Measurements from ENCODE around the gene CALD1.

Gene CALD1

DNA sequence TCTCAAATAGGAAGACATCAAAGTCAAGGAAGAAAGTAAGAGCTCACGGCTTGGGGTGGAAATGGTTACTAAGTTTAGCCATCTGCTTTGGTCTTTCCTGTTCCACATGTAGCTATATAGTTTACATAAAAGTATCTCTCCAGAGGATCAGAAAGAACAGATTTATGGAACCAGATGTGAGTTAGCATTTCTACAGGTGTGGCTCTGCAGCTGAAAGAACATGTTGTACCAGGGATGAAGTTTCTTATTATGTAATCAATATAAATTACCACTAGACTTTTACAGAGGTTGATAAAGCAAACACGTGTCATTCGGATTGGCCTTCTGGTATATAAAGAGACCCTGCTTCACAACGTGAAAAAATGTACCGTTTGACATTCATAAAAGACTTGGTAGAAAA lies 19.9 kb downstream of the CALD1 start:
- H3K9ac ChIP-seq: no peak overlapping the region
- peaks cover 72% of the 10 kb centered on the region for H3K36me3 ChIP-seq
- peaks cover 41% of the 10 kb centered on the region for H3K4me1 ChIP-seq
- H3K9me3 ChIP-seq: peaks cover 53% of the 10 kb centered on the region
- H3K27me3 ChIP-seq: no peaks in the 10 kb centered on the region
- H3K27ac ChIP-seq: no peak overlapping the region
- no peak for TF ChIP-seq Cebpa-rat (IDR thresholded peaks at IDR 0.05)
- H3K4me2 ChIP-seq: peak overlapping the region; percentile 27
- no peak overlapping the region for H3K4me3 ChIP-seq
- 0 out of 2 replicates have a peak, but pooled peaks cover 14% of the 10 kb centered on the region for H4K20me1 ChIP-seq

DNA sequence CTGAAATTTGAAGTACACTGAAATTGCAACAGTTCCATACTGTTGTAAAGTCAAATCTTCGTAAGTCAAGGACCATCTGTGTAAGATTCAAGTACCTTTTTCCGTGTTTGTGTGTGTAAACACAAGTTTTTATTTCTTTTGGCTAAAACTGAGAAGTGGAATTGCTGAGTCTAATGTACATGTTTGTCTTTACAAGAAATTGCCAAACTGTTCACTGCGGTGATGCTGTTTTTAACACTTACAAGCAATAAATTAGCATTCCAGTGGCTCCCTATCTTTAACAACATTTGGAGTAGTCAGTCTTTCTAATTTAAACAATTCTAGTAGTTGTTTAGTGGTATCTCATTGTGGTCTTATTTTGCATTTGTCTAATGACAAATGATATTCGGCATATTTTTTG lies 23.3 kb downstream of the CALD1 start:
- H3K36me3 ChIP-seq: peaks cover 65% of the 10 kb centered on the region
- no peak overlapping the region for H3K27ac ChIP-seq
- peaks cover 11% of the 10 kb centered on the region; the same call in 1 of the 2 replicates for H4K20me1 ChIP-seq
- H3K9me3 ChIP-seq: peaks cover 46% of the 10 kb centered on the region
- no peaks in the 10 kb centered on the region for H3K27me3 ChIP-seq
- no peak overlapping the region for H3K9ac ChIP-seq
- no peak overlapping the region for H3K4me2 ChIP-seq
- TF ChIP-seq Cebpa-rat (IDR thresholded peaks at IDR 0.05): no peak
- H3K4me3 ChIP-seq: no peak overlapping the region
- peaks cover 27% of the 10 kb centered on the region for H3K4me1 ChIP-seq

DNA sequence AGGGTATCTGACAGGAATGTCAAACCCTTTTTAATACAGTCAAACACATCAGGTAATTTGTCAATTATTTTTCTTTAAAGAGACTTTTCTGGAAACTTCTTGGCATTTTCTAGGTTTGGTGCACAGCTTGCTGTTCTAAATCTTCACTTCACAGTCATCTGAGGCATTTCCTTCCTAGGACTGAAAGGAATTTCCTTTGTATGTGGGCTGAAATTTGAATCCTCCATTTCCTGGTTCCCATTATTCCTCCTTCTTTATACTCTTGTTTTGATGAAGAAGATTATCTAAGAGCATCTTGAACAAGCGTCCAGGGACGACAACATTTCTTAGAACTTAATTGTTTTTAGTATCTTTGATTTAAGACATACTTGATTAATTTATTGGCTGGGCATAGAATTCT lies 24.9 kb downstream of the CALD1 start:
- Histone ChIP-seq H3K9me3 (peaks cover 43% of the 10 kb centered on the region), H3K4me1 (peaks cover 11% of the 10 kb centered on the region), H3K4me3 (no peak overlapping the region), H3K36me3 (peaks cover 68% of the 10 kb centered on the region), H3K27ac (no peak overlapping the region), H4K20me1 (peaks cover 20% of the 10 kb centered on the region; the same call in 1 of the 2 replicates), H3K27me3 (no peaks in the 10 kb centered on the region), H3K9ac (no peak overlapping the region), H3K4me2 (no peak overlapping the region)
- TF ChIP-seq Cebpa-rat (IDR thresholded peaks at IDR 0.05): no peak

DNA sequence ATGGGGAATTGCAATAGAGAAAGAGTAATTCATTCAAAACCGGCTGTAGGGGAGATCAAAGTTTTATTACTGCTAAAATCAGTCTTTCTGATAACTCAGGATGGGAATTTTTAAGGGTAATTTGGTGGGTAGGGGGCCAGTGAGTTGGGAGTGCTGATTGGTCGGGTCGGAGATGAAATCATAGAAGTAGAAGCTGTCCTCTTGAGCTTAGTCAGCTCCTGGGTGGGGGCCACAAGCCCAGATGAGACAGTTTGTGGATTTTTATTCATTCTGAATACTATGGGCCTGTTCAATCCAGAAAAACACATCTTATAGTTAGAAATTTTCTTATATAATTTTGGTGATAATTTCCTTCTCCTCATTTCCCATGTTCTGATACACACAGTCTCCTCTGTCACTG lies 25.4 kb downstream of the CALD1 start:
- Histone ChIP-seq H3K27me3 (no peaks in the 10 kb centered on the region), H3K4me3 (no peak overlapping the region), H3K9ac (no peak overlapping the region), H4K20me1 (peaks cover 24% of the 10 kb centered on the region; the same call in 1 of the 2 replicates), H3K27ac (no peak overlapping the region), H3K4me2 (no peak overlapping the region), H3K4me1 (peaks cover 7% of the 10 kb centered on the region; the same call in 1 of the 2 replicates), H3K9me3 (peaks cover 43% of the 10 kb centered on the region), H3K36me3 (peaks cover 69% of the 10 kb centered on the region)
- no peak for TF ChIP-seq Cebpa-rat (IDR thresholded peaks at IDR 0.05)

DNA sequence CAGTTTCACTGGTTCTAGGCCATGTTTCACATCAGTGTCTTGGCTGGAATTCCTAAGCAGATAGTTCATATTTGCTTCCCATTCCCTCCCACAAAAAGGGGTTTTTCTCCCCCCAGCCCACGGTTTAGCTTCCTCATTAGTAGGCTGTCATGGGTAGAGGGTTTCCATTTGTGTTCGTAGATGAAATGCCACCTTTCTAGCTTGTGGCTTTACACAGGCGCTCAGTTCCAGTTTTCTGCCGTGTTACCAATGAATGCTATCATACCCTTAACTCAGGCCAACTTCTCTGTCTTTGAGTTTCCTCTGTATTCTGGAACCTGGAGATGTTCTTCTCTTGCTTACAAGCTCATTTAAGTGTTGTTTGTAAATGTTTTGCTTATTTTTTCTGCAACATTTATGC lies 26.8 kb downstream of the CALD1 start:
- no peaks in the 10 kb centered on the region for H3K27me3 ChIP-seq
- no peak overlapping the region for H3K9ac ChIP-seq
- no peak overlapping the region for H3K4me3 ChIP-seq
- H3K4me1 ChIP-seq: peaks cover 7% of the 10 kb centered on the region; the same call in 1 of the 2 replicates
- peaks cover 52% of the 10 kb centered on the region for H3K9me3 ChIP-seq
- TF ChIP-seq Cebpa-rat (IDR thresholded peaks at IDR 0.05): no peak
- peaks cover 35% of the 10 kb centered on the region; the same call in 1 of the 2 replicates for H4K20me1 ChIP-seq
- H3K36me3 ChIP-seq: peaks cover 81% of the 10 kb centered on the region
- H3K4me2 ChIP-seq: no peak overlapping the region
- no peak overlapping the region for H3K27ac ChIP-seq

DNA sequence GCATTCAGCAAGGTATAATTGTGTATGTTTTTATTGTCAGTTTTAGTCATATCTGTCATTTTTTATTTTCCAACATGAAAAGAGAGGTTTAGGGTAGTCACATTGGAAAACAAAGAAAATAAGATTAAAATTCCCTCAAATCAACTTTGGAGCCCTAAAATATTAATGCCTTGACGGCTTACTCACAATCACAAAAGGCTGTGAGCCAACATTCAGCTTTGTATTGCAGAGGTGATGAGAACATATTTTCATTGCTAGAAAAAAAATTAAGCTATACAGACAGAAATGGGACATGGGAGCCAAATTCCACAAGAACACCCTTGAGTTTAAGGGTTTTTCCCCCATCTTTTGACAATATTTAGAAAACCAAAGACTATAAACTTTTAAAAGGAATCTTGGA lies 30.2 kb downstream of the CALD1 start:
- no peak overlapping the region for H3K4me2 ChIP-seq
- H4K20me1 ChIP-seq: peaks cover 47% of the 10 kb centered on the region
- peaks cover 27% of the 10 kb centered on the region for H3K9me3 ChIP-seq
- H3K9ac ChIP-seq: no peak overlapping the region
- no peaks in the 10 kb centered on the region for H3K27me3 ChIP-seq
- no peak for TF ChIP-seq Cebpa-rat (IDR thresholded peaks at IDR 0.05)
- peaks cover 84% of the 10 kb centered on the region for H3K36me3 ChIP-seq
- no peak overlapping the region for H3K27ac ChIP-seq
- H3K4me3 ChIP-seq: no peak overlapping the region
- H3K4me1 ChIP-seq: peaks cover 12% of the 10 kb centered on the region; the same call in 1 of the 2 replicates

DNA sequence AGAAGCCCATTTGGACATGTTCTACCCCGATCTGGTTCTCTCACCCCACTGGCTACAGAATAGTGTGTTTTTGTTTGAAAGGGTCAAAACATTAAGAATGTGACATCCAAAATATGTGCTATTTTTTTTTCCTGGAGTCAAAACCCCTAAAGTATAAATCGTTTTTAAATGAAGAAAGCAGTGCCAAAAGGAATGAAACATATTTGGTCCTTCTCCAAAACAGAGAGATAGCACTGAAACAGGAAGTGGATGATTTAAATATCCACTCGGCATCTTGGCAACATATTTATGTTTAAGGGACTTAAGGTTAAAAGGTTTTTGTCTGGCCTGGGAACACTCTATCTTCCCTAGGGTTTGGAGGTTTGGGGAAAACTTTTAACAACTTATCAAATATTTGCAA lies 32.3 kb downstream of the CALD1 start:
- Histone ChIP-seq H3K27me3 (no peaks in the 10 kb centered on the region), H3K36me3 (peaks cover 79% of the 10 kb centered on the region), H3K9ac (no peak overlapping the region), H3K27ac (no peak overlapping the region), H3K9me3 (peaks cover 17% of the 10 kb centered on the region), H4K20me1 (peaks cover 51% of the 10 kb centered on the region), H3K4me2 (no peak overlapping the region), H3K4me3 (no peak overlapping the region), H3K4me1 (0 out of 2 replicates have a peak, but pooled peaks cover 12% of the 10 kb centered on the region)
- TF ChIP-seq Cebpa-rat (IDR thresholded peaks at IDR 0.05): no peak

DNA sequence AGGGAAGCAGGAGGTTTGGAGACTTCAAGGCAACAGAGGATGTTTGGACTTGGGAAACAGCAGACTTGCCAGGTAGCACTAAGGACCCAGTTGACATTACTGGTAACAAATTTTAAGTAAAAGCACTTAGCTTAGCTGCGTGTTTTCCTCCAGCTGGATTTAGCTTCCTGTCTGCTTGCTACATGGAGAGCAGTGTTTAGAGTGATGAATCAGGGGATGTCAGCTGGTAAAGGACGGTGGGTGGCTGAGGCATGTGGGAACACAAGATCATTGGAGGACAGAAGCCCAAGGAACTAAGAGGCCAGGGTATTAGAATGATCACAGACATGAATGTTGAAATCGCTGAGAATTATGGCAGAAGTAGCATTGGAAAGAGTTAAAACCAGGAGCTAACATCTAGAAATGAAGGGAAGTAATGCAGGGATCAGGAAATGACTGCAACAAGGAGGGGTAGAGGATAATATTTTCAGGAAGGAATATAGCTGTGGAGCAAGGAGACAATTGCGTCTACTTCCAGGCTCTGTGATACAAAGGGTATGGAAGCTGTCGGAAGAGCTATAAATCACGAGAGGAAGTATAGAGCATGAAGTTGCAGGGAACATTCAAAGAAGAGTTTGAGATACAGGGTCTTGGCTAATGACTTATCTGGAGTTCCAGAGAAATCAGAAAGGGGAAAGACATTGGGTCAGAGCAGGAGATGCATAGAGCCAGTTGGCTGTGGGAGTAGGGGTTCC lies 34.4 kb downstream of the CALD1 start:
- Histone ChIP-seq H3K36me3 (peaks cover 71% of the 10 kb centered on the region), H3K4me1 (0 out of 2 replicates have a peak, but pooled peaks cover 12% of the 10 kb centered on the region), H3K9ac (no peak overlapping the region), H3K9me3 (peaks cover 17% of the 10 kb centered on the region), H3K27me3 (no peaks in the 10 kb centered on the region), H3K4me2 (no peak overlapping the region), H3K27ac (no peak overlapping the region), H4K20me1 (peaks cover 48% of the 10 kb centered on the region), H3K4me3 (no peak overlapping the region)
- no peak for TF ChIP-seq Cebpa-rat (IDR thresholded peaks at IDR 0.05)

DNA sequence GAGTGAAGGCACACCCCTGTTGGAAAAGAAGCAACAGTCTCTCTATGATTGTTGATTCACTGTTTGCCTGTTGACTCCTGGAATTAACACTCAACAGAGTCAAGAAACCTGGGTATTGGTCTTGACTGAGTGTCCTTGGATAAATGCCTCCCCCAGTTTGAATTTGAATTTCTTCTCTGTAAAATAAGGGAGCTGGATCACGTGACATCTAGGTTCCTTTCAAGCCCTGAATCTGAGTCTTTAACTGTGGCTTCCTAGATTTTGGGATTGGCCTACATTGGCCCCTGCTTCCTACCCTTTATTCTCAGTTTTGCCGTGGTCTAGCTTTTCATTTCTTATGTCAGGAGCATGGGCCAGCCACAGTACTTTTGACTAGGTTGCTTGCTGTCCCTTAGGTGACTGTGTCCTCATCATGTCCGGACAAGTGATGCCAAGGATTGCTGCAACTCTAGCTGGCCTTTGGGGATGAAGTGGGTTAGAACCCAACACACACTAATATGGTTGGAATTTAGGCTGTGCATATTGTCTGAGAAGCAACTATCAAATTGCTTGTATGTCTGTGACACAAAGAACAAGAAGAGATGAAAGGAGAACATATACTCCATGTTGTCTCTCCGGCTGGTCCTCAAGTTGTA lies 35.4 kb downstream of the CALD1 start:
- Histone ChIP-seq H3K4me3 (no peak overlapping the region), H3K9ac (no peak overlapping the region), H3K36me3 (peaks cover 72% of the 10 kb centered on the region), H4K20me1 (peaks cover 39% of the 10 kb centered on the region), H3K4me1 (0 out of 2 replicates have a peak, but pooled peaks cover 12% of the 10 kb centered on the region), H3K27ac (no peak overlapping the region), H3K9me3 (peaks cover 17% of the 10 kb centered on the region), H3K27me3 (no peaks in the 10 kb centered on the region), H3K4me2 (no peak overlapping the region)
- no peak for TF ChIP-seq Cebpa-rat (IDR thresholded peaks at IDR 0.05)
